Ecto neural progenitor cell (in vitro differentiated cells): ENCODE measurements around the gene AP2A1.

Source experiments
- DNase-seq: peaks from one replicate; pipeline ENCODE4 v3.0.0-alpha.2; 2018; ENCODE audit warnings: low spot score

The AP2A1 gene

GRCh38 chr19:49839713-49840112, 72.9 kb downstream of the AP2A1 start:
- no peak for DNase-seq

- DNase-seq, result no peak
These were observed 73.5 kb downstream of the AP2A1 start for GRCh38 chr19:49840321-49840720.

GRCh38 chr19:49840736-49841249, 74.0 kb downstream of the AP2A1 start:
- no peak for DNase-seq

GRCh38 chr19:49843265-49843664, 76.5 kb downstream of the AP2A1 start:
- DNase-seq, result no peak

- no peak for DNase-seq
These were observed 77.6 kb downstream of the AP2A1 start for GRCh38 chr19:49844138-49845095.

- DNase-seq, result no peak
These were observed 78.6 kb downstream of the AP2A1 start for GRCh38 chr19:49845414-49845813.

- DNase-seq, result no peak
These were observed 79.6 kb downstream of the AP2A1 start for GRCh38 chr19:49846408-49846807.

- no peak for DNase-seq
These were observed 81.2 kb downstream of the AP2A1 start for GRCh38 chr19:49847731-49848696.

- DNase-seq, result no peak
These were observed 82.1 kb downstream of the AP2A1 start for GRCh38 chr19:49848938-49849337.

GRCh38 chr19:49849433-49850220, 82.8 kb downstream of the AP2A1 start:
- DNase-seq, result no peak

- DNase-seq, result no peak
These were observed 83.4 kb downstream of the AP2A1 start for GRCh38 chr19:49850221-49850486.

GRCh38 chr19:49850487-49851342, 83.9 kb downstream of the AP2A1 start, which contains the start of gene PTOV1:
Gene PTOV1 (plus strand): TSS chr19:49851159.
- DNase-seq, result peak; percentile 95

- DNase-seq, result peak; percentile 86
These were observed 84.9 kb downstream of the AP2A1 start for GRCh38 chr19:49851456-49852259.

GRCh38 chr19:49852631-49853126, 85.9 kb downstream of the AP2A1 start:
- DNase-seq, result no peak

GRCh38 chr19:49853852-49854377, 87.1 kb downstream of the AP2A1 start:
- no peak for DNase-seq

- DNase-seq, result no peak
These were observed 87.8 kb downstream of the AP2A1 start for GRCh38 chr19:49854378-49855263.

GRCh38 chr19:49855277-49855675, 88.5 kb downstream of the AP2A1 start:
- no peak for DNase-seq
